GF-D8 (cell line): ENCODE results near the gene AP4E1.
A peak's percentile ranks its signal among the peaks of the same experiment; 100 is the strongest.
"Not testable (repeated sequence)": the region's sequence is repeated elsewhere in the genome, so short reads cannot be mapped to it uniquely, and the experiment has no call there.

ENCODE experiments used
- DNase-seq: peaks from one replicate; lab custom pipeline; 2025; lab: John Stamatoyannopoulos, UW

The AP4E1 gene

GRCh38 chr15:50950745-50951144 lies 42.3 kb downstream of the AP4E1 start:
- DNase-seq = not testable (repeated sequence)

- no peak for DNase-seq
These were observed 44.8 kb downstream of the AP4E1 start for GRCh38 chr15:50953302-50953701.

GRCh38 chr15:50954837-50955236 lies 46.4 kb downstream of the AP4E1 start:
- DNase-seq = not testable (repeated sequence)

GRCh38 chr15:50959717-50960116 lies 51.2 kb downstream of the AP4E1 start:
- no peak for DNase-seq

GRCh38 chr15:50964075-50964474 lies 55.6 kb downstream of the AP4E1 start:
- no peak for DNase-seq

GRCh38 chr15:50968353-50968752 lies 59.9 kb downstream of the AP4E1 start:
- no peak for DNase-seq

- no peak for DNase-seq
These were observed 62.0 kb downstream of the AP4E1 start for GRCh38 chr15:50970524-50970923.

GRCh38 chr15:50971115-50971514 lies 62.6 kb downstream of the AP4E1 start:
- DNase-seq = no peak

- DNase-seq = no peak
These were observed 63.1 kb downstream of the AP4E1 start for GRCh38 chr15:50971542-50971941.

- DNase-seq = no peak
These were observed 65.1 kb downstream of the AP4E1 start for GRCh38 chr15:50973605-50974004.

- DNase-seq = no peak
These were observed 68.7 kb downstream of the AP4E1 start for GRCh38 chr15:50977162-50977561.

GRCh38 chr15:50978580-50978979 lies 70.1 kb downstream of the AP4E1 start:
- DNase-seq = no peak

GRCh38 chr15:50979041-50979440 lies 70.6 kb downstream of the AP4E1 start:
- no peak for DNase-seq

GRCh38 chr15:50993598-50993997 lies 85.1 kb downstream of the AP4E1 start:
- DNase-seq = no peak

- DNase-seq = no peak
These were observed 88.2 kb downstream of the AP4E1 start for GRCh38 chr15:50996641-50997040.

GRCh38 chr15:50997371-50998051 lies 89.0 kb downstream of the AP4E1 start:
- no peak for DNase-seq

- peak; percentile 14 for DNase-seq
These were observed 95.6 kb downstream of the AP4E1 start for GRCh38 chr15:51004103-51004551.

- DNase-seq = no peak
These were observed 98.0 kb downstream of the AP4E1 start for GRCh38 chr15:51006336-51006985.

GRCh38 chr15:51007131-51007666 lies 98.7 kb downstream of the AP4E1 start:
- no peak for DNase-seq

GRCh38 chr15:51011212-51011611 lies 102.7 kb downstream of the AP4E1 start:
- no peak for DNase-seq

- DNase-seq = no peak
These were observed 108.1 kb downstream of the AP4E1 start for GRCh38 chr15:51016615-51017014.

GRCh38 chr15:51022206-51022605 lies 113.7 kb downstream of the AP4E1 start:
- DNase-seq = no peak

- DNase-seq = no peak
These were observed 115.0 kb downstream of the AP4E1 start for GRCh38 chr15:51023499-51023898.
